RPMI7951 (cell line): ENCODE measurements around the gene NCSTN. TPM values are rescaled to one million over a fixed set of nuclear protein-coding genes. Genes with fewer than 3 reads are reported as not detected.

ENCODE experiments used
- DNase-seq: peaks from one replicate; pipeline ENCODE4 v3.0.0-alpha.2; 2012; ENCODE audit warnings: low read depth
- total RNA-seq: library from RNA; depleted of rRNA; stranded (reverse); fragments of >200 nt; shearing (Covaris generic); gene quantifications from 2 replicates; pipeline ENCODE4 v1.2.3, GENCODE V29; 2014

The NCSTN gene
- total RNA-seq, 1 experiment from 2014 or later = 88.6 TPM

DNA sequence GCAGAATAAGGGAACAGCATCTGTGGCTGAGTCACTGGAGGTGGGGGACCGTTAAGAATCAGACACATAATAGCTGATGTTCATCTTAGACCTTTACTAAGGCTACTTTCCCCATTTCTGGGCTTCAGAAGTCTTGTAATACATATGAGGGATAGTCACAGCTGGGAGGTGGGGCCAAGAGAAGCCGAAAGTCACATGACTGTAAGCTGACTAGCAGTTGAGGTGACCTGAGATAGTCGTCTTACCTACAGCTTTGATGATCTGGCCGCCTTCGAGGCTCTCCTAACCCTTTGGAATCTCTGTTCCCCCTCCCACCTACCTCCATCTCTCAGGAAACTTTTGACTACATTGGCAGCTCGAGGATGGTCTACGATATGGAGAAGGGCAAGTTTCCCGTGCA is 9.4 kb downstream of the NCSTN start:
- no peak for DNase-seq

DNA sequence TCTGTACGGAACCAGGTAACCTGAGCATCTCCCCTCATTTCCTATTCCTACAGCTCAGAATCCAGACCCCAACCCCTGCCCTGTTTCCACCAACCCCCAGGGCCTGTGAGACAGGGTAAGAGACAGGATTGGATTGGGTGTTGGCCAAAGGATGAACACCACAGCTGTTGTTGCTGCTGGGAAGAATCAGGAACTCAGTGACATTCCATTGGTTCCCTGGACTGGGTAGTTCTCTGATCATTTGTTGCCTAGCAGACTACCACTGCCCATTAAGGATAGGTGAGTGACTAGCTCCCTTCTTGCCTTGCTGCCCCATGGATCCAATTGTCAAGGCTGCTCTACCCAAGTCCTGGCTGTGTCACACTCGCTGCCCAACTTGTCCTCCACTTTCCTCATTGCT is 10.0 kb downstream of the NCSTN start:
- no peak for DNase-seq

DNA sequence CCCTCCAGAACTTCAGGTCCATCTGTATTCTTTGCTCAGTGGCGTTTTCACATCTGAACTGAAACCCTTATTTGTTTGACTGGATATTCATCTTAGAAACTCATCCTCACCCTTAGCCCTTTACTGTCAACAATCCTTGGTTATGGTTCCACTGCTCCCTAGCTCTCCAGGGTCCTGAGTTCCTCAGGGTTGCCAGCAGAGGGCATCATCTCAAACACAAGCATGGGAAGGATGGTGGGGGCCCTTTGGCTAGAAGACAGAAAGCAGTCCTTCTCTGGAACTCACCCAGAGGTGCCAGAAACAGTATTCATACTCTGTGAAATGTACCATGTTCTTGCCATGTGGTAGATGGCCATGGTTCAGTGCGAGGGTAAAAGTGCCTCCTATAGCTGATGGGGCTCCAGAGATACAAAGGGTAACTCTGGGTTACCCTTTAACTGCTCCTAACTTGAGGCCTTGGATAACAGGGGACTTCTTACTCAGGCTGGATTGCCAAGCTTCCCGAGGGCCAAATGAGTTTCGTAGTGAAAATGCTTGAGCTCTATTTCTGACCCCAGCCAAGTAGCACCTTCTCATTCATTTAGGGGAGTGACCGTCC is 11.3 kb downstream of the NCSTN start:
- no peak for DNase-seq

DNA sequence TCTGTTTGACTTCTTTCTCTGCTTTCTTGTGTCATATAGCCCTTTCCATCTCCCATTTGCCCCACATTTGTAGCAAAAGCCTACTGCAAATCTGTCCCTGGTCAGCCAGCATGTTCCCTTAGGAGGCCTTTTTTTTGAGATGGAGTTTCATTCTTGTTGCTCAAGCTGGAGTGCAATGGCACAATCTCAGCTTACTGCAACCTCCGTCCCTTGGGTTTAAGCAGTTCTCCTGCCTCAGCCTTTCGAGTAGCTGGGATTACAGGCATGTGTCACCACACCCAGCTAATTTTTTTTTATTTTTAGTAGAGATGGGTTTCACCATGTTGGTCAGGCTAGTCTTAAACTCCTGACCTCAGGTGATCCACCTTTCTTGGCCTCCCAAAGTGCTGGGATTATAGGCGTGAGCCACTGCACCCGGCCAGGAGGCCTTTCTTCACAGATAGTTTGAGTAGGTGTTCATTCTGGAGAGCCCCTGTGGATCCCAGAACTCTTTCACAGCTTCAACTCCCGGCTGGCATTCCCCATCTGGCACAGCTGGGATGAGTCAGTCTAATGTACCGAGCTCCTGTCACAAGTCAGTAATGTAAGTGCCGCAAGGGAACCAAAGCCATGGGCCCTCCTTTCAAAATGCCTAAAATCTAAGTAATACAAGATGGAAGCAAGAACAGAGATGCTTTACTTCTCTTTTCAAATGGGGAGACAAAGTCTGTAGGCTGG is 14.3 kb downstream of the NCSTN start:
- no peak for DNase-seq

DNA sequence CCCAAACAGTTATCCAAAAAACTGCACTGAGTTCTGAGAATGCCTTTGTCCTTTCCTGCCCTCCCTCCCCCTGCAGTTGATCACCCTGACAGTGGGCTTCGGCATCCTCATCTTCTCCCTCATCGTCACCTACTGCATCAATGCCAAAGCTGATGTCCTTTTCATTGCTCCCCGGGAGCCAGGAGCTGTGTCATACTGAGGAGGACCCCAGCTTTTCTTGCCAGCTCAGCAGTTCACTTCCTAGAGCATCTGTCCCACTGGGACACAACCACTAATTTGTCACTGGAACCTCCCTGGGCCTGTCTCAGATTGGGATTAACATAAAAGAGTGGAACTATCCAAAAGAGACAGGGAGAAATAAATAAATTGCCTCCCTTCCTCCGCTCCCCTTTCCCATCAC is 14.9 kb downstream of the NCSTN start:
- DNase-seq = no peak

DNA sequence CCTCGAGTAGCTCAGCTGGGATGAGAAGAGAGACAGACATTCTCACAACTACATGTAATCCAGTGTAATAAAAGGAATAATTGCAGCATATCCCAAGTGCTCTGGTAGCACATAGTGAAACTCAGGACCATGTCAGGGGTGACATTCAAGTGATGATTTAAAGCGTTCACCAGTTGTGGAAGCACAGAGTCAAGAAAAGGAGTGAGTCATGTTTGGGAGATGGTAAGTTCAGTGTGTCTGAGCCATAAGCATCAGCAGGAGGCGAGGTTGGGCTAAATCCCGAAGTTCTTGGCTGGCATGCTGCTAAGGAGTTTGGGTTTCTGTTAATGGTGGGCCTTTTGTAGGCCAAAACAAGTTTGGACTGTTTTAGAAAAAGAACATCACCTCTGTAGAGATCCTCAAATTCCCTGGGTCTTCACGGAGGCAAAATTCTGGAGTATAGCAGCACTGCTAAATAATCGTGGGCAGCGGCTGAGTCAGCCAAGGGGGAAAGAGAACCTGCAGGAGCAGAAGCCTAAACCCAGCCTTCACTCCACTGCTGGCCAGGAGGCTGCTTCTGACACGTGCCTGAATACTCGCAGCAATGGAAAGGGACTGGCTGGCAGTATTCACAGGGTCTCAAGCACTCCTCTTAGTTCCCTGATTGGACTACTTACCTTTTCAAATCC is 16.5 kb downstream of the NCSTN start:
- no peak for DNase-seq

DNA sequence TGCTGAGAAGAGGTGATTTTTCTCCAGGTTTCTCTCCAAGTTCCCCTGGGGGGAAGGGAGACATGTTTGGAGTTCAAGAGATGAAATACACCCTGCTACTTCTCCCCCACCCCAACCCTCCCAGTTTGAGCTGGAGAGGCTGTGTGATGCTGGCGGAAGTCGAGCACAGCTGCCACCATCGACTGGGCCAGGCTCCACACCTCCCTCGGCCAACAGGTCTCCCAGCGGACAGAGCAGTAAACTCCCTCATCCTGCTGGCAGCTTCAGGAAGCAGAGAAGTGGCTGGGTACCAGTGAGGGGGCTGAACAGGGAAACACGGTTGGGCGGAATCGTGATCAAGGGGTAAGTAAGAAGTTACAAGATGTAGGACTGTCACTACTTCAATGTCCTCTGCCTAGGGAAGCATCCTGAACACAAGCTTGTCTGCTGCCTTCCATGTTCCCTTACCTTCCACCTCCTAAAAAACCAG is 17.1 kb downstream of the NCSTN start:
- DNase-seq = no peak

DNA sequence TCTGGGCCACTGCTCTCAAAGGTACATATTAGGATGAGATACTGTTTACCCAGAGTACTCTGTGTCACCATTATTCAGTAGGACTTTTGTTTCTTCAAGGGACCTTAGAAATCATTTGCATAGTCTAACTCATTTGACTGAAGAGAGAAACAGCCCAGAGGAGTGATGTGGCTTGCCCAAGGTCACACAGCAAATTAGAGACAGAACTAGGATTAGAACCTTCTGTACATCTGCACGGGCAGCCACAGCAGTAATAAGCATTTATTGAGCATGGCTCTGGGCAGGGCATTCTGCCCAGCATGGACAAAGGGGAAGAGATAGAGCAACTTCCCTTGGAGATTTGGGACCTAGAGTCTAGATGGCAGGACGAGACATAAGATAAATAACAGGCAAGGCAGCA is 18.0 kb downstream of the NCSTN start:
- no peak for DNase-seq

DNA sequence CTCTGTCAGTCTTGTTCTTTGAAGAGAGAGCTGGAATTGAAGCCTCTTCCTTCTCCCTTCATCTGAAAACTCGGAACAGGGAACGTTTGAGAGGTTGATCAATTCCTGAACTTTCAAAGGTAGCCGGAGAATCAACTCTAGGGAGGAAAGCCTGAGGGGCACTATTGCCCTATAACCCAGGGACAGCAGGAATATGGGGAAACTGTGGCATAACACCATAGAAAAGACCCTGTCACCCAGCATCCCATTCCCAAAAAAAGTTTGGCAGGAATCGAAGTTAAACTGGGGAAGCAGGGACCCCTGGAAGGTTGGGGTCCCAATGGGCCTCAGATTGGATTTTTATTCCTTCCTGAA is 18.6 kb downstream of the NCSTN start:
- DNase-seq = no peak

DNA sequence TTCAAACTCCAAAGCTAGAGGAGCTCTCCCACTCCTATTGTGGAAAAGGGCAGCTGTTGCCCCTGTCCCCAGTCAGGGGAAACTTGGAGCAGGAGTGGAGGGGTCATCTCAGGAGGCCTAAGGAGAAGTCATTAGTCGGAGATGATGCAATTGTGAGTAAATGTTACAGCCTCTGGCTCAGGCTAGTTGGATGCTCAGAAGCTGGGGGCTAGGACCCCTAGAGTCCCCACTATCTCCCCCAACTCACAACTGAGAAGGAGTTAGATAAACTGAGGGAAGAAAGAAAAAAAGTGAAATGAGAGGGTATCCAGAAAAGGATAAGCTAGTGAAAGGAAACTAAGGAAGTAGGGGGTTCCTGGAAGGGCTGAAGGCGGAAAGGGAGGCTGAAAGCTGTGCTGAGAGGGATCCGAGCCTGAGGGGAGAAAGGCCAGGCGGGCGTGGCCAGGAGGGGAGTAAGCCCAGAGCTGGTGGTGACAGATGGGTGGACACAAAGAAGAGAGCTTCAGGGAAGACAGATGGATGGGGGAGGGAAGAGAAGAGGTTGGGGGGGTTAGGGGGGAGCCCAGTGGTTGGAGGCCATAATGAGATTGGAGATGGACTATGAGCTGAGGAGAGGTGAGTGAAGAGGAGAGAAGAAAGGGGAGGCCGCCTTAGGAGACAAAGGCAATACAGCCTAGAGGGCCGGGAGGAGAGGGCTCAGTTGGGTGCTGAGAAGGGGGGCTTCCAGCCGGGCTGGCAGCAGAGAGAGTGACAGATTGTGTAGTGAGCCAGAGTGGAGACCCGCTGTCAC is 19.2 kb downstream of the NCSTN start:
- no peak for DNase-seq

DNA sequence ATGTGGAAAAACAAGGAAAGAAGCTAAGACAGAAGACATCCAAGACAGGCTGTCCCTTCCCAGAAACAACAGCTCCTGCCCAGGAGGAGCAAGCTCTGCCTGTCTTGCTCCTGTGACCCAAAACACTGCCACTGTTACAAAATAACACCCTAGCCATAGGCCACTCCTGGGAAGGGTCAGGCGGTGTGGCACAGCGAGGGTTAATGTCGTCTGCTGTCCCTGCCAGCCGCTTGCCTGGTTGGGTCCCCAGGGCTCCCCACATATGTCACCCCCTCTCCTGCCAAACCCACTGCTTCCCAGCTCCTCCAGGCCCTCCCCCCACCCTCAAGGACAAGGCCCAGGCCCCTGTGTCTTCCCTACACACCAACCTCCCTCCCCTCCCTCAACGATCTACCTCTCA is 19.8 kb downstream of the NCSTN start:
- no peak for DNase-seq

DNA sequence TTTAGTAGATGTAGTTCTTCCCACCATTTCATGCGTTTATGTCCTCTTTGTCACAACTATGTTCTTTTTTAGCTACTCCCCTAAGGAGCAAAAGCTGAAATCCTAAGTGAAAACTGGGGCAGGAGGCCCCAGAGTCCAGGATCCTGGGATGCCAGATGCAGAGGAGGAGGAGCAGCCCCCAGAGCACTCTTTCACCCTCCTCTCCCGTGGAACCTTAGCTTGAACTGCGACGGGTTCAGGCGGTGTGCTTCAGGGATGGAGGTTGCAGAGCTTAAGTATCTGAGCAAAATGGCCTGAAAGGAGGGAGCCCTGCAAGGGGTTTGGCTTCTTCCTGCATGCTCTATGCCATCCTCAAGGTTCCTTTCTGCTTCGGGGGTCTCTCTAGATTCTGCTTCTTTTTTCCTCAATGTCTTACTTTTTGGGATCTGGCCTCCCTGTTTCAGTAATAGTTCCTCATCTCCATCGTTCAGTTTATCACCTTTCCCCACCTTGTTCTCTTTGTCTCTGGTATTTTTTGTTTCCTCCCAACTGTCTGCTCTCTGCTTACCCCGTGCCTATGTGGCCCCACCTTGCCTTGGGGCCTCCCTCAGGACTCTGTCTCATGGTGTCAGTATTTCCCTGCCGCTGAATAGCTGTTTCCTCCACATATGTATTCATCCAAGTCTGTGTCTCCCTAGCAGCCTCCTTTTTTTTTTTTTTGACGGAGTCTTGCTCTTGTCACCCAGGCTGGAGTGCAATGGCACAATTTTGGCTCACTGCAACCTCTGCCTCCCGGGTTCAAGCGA is 21.0 kb downstream of the NCSTN start:
- no peak for DNase-seq

DNA sequence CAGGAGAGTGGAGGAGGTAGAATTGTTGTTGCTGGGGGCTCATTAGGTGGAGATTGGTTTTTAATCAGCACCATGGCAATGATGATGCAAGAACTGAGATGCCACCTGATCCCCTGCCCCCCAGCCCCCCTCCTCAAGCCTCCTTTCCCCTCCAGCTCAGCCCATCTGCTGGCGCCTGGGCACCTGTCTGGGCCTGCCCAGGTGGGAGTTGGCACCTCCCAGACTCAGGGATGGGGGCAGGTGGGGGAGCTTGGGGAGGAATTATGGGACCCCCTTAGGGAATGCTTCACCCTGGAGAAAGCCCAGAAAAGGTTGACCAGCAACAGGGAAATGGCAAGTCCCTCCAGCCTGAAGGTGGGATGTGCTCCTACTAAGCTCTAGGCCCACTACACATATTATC is 22.1 kb downstream of the NCSTN start:
- no peak for DNase-seq

DNA sequence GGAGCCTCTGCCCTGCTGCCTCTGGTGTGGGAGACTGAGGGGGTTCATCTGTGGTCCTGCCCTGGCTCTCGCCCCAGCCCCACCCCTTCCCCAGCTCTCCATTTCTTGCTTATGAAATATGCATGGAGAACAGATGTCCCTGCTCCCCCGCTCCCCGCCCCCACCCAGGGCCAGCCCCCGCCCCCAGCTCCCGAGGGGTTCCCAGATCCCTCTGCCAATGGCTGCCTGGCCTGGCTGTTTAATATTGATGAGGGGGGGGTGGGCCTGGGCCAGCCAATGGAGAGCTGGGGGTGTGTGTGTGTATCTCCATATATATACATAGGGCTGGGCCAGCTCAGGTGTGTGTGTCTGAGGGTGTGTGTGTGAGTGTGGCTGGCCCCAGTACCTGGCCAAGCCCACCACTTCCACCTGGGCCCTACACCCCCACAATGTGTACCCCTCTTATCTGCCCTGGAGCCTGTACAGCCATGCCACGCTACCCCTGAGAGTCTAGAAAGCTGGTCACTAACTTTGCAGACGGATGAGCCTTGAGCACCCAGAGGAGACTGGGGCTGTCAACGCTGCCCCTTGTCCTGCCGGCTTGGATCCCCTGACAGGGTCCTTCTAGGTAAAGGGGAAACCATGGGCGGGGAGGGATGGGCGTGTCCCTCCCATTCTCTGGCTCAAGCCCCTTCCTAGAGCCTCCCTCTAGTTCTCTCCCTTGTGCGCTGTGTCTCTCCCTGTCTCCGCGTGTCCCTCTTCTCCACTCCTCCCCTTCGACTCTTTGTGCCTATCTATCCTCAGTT is 23.7 kb downstream of the NCSTN start, which contains the start of gene NHLH1:
NHLH1 (plus strand) TSS at position 341 of the 785 bp plus-strand sequence. CDS start 3,661 bp downstream, outside the sequence.
- no peak for DNase-seq

DNA sequence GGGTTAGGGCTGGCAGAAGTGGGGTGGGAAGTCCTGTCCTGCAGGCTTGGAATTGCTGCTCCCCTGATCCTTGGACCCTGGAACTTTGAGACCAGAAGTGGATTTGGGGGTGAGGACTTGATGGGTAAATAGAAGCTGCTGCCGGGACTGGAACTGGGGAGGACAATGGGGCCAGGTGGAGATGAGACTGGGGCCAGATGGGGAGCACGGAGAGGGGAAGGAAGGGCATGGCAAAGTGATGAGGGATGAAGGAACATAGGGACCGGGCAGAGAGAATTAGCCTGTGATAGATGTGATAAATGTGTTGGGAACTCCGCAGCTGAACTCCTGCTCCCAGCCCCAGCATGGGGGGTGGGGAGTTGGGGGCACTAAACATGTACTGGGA is 24.3 kb downstream of the NCSTN start:
- no peak for DNase-seq

DNA sequence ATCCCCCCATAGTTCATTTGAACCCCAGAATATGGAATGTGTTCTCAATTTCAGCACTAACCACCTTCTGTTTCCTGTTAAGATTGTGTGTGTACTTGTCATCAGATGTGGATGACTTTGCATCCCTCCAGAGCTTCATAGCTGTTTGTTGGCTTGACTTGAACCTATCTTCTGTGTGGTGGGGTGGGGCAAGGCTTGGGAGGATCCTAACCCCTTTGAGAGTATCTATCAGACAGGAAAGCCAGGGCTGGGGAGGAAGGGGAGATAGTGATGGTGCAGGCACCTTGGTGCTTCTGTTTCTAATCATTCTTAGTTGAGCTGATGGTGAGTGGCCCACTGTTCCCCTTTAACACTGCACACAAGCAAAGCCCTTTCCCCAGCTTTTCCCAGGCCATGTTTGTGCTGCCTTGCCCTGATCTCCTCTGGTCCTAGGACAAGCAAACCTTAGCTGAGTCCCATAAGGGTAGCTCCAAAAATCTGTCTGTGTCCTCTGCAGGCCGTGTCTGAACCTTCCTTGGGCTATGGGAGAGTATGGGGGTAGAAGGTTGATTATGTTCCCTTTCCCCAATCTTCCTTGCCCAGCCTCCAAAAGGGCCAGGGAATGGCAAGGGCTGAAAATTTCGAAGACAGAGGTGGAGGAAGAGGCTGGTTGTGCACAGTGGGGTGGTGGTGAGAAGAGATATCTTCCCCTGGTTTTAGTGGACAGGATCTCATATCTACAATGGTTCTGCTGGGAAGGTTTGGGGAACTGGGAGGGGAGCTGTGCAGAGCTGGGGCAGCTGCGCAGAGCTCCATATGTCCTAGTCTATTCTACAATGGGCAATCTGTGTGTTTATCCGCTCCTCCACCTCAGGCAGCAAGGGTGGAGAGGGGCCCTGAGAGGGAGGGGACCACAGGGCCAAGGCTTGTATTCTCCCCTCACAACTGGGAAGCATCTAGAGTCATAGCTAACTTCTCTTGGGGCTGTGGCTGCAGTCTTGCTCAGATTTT is 25.0 kb downstream of the NCSTN start:
- DNase-seq = no peak

DNA sequence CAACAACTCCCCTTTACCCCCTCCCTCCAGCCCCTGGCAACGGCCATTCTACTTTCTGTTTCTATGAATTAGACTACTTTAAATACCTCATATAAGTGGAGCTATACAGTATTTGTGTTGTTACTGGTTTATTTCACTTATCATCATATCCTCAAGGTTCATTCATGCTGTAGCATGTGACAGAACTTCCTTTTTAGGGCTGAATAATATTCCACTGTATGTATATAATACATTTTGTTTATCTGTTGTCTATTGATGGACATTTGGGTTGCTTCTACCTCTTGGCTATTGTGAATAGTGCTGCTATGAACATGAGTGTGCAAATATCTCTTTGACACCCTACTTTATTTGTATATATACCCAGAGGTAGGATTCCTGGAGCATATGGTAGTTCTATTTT is 25.9 kb downstream of the NCSTN start:
- no peak for DNase-seq

DNA sequence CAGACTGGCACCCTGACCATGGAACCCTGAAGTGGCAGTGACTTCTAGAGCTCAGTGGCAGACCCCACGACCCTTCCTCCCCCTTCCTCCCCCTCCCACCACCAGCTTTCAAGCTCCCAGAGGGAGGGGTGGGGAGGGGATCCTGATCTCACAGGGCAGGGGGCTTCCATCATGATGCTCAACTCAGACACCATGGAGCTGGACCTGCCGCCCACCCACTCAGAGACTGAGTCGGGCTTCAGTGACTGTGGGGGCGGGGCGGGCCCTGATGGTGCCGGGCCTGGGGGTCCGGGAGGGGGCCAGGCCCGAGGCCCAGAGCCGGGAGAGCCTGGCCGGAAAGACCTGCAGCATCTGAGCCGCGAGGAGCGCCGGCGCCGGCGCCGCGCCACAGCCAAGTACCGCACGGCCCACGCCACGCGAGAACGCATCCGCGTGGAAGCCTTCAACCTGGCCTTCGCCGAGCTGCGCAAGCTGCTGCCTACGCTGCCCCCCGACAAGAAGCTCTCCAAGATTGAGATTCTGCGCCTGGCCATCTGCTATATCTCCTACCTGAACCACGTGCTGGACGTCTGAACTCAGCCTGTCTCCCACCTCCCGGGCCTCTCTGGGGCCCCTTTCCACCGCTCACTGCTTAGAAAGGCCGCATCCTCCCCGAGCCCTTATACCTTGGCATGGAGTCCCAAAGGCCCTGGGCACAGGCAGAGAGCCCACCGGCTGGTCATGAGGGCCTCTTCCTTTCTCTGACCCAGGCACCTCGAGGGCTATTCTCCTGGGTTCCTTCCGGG is 27.6 kb downstream of the NCSTN start:
- DNase-seq = no peak

DNA sequence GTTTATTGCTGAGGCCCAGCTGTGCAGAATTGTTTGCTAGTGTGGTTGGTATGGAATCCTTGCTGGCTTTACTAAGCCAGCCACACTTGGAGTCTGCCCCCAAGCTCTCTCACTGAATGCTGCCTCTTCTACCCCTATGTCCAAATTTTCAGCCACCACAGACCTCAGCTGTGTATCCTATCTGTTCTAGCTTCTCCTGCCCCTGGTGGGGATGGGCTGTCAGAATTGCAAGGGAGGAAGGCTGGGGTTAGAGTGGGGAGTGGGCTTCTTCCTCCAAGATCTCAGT is 28.1 kb downstream of the NCSTN start:
- no peak for DNase-seq
